HG03066 (cell line): ENCODE measurements around the gene SH3GL2.

ENCODE experiments used
- ATAC-seq: cut with Tn5 transposase; IDR thresholded peaks from one replicate; pipeline ENCODE4 v1.9.1; 2021; ENCODE audit warnings: low read depth; ENCODE audit not compliant: unreplicated experiment

Gene SH3GL2

DNA sequence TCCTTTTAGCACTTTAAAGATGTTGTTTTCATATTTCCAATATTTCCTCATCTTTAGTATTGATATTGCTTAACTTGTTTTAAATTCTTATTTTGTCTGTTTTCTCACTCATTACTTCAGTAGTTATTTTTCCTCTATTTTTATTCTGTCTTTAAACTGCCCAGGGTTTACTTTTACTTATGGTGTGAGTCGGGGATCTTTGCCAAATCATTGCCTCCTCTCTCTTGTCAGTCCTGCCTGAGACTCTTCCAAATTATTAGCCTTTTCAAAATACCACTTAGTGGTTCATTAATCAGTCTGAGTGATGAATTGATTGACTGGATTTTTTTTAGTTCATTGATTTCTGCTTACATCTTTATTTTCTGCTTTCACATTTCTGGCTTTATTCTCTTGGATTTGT lies 72.9 kb downstream of the SH3GL2 start:
- ATAC-seq = no peak

GRCh38 chr9:17653947-17654465 lies 75.1 kb downstream of the SH3GL2 start:
- ATAC-seq = no peak

GRCh38 chr9:17656889-17657288 lies 78.0 kb downstream of the SH3GL2 start:
- ATAC-seq = no peak

- no peak for ATAC-seq
Measured at GRCh38 chr9:17658237-17658636, 79.4 kb downstream of the SH3GL2 start.

DNA sequence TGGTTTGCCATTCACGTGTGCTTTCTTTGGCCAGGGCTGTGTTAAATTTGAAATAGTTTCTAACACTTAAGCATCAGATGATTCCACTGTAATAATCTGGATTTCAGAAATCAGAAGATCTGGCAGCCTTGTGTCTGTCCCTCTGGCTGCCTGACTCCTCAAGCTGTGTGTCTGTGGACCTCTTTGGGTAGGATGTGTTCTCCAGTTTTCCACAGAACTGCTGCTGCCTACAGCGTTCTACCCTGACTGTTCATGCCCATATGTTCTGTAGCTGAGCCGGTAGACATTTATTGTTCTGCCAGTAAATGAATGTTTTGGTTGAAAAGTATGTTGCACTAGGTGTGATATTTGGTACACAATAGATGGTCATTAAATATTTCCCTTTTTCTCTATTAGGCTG lies 81.3 kb downstream of the SH3GL2 start:
- ATAC-seq = no peak

DNA sequence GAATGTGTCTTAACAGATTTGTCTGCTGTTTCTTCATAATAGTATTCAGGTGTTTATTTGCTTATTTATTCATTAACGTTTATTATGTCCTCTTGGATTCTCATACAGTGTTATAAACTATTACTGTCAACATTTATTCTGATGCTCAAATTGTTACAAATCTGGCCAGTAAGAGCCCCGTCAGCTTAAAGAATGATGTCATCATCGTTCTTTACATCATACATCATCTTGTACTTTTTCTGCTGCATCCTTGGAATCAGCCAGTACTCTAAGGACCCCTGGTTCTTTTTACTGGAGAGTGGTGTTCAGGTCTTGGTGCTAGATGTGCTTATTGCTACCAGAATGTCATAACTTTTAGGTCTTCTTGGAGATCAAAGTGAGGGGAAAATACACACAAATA lies 86.6 kb downstream of the SH3GL2 start:
- no peak for ATAC-seq

DNA sequence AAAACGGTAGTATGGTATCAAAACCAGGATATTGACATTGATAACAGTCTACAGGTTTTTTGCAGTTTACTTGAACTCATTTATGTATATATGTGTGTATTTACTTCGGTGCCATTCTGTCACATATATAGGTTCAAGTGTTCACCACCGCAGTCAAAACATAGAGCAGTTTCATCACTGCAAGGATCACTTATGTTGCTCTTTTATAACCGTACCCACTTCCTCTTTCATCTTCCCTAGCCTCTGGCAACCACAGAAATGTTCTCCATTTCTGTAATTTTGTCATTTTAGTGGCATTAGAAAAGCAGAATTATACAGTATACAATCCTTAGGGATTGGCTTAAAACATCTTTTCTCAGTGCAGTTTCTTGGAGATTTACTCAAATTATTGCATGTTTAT lies 90.3 kb downstream of the SH3GL2 start:
- no peak for ATAC-seq

- ATAC-seq = no peak
Measured at GRCh38 chr9:17682684-17683083, 103.8 kb downstream of the SH3GL2 start.

DNA sequence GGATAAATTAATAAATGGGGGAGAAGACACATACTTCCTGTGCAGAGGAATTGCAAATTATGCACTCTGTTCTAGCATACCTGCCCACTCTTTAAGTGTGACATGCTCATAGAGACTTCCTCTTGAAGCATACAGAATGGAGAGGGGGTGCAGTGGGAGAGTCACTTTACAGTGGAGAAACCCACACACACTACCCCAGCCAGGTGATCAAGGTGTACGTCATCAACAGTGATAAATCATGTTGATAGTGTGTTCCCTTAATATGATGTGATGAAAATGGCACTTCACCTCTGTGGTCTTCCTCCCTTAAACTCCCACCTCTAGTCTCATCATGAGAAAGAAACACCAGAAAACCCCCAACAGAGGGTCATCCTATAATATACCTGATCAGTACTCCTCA lies 110.0 kb downstream of the SH3GL2 start:
- no peak for ATAC-seq

GRCh38 chr9:17694336-17694735 lies 115.5 kb downstream of the SH3GL2 start:
- no peak for ATAC-seq

GRCh38 chr9:17695482-17695881 lies 116.6 kb downstream of the SH3GL2 start:
- no peak for ATAC-seq

- ATAC-seq = no peak
Measured at GRCh38 chr9:17699615-17700330, 120.9 kb downstream of the SH3GL2 start.

DNA sequence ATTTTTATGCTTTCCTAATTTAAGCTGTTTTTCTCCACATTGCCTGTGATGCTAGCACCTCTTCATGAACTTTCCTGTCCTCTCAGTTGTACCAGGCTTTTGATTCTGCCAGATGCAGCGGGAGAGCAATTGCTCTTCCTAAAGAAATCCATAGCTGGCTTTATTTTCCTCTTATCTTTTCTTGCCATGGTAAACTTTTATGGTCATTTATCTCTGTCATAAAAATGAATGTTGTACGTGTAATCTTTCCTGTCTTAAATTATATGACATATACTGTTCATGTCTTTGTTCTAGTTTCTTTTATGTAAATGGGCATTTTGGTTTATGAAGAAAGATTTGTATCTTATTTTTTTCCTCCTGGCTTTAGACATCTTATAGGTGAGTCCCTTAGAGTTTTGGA lies 127.5 kb downstream of the SH3GL2 start:
- no peak for ATAC-seq

- no peak for ATAC-seq
Measured at GRCh38 chr9:17719053-17719452, 140.2 kb downstream of the SH3GL2 start.

GRCh38 chr9:17721954-17722353 lies 143.1 kb downstream of the SH3GL2 start:
- no peak for ATAC-seq

DNA sequence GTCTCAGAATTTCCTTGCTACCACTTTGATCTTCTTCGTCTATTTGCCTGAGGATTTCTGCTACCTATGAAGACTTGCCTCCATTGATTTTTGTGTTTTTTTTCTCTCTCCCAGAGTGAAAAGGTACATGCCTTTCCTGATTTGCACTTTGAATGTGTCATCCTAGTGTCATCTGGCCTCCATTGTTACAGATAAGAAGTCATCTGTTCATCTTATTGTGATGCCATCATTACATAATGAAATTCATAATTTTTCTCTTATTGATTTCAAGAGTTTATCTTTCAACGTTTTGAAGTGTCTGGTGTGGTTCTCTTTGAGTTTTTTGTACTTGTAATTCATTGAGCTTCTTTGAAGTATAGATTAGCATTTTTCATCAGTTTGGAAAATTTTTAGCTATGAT lies 144.8 kb downstream of the SH3GL2 start:
- no peak for ATAC-seq

DNA sequence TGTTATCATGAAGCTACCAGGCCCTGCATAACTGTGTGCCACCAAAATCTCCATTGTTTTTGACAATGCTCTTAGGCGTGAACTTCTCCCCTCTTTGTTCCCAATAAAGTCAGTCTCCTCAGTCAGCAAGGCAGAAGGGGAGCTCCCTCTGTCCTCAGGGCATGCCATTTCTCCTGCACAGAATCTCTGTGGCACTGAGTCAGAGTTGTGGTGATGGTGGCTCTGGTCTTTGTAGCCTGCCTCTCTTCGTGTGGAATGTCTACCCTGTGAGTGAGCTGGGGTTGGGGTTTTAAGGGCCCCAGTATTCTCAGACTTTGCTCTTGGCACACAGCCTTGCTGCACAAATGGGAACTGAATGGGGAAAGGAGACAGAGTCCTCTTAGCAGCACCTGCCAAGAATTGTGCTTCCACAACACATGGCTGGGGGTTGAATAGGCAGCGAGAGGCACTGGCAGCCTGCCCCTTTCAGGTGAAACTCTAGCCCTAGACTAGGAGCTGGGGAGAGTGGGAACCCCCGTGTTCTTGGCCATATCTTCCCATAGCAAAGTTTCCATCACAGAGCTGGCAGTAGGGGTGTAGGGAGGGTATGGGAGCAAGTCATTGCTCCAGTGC lies 146.6 kb downstream of the SH3GL2 start:
- ATAC-seq = no peak

GRCh38 chr9:17726298-17726697 lies 147.4 kb downstream of the SH3GL2 start:
- ATAC-seq = no peak

DNA sequence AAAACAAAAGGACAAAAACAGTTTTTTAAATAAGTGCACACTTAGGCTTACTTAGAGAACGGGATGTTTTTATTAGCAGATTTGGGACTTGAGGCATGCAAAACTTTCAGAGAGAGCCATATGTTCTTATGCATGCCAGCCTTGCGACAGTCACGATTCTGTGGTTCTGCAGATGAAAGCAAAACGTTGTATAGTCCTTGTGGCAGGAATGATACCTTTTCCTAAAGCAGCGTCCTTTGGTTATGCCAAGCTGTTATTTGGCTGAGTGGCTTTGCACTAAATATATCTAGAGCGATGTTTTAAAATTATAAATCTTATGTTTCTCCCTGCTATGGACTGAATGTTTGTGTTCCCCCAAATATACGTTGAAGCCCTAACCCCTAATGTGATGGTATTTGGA lies 152.0 kb downstream of the SH3GL2 start:
- ATAC-seq = no peak

GRCh38 chr9:17731308-17731707 lies 152.4 kb downstream of the SH3GL2 start:
- no peak for ATAC-seq

DNA sequence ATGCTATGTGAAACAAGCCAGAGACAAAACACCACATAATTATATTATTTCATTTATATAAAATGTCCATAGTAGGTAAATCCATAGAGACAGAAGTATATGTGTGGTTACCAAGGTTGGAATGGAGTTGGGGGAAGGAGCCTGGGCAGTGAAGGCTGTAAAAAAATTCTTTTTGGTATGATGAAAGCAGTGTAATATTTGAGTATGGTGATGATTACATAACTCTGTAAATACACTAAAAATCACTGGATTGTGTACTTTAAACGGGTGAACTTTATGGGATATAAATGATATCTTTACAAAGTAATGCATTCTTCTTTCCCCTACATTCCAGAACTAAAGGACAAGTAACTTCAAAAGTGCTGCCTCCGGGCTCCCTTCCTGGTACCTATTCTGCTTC lies 155.8 kb downstream of the SH3GL2 start:
- no peak for ATAC-seq

GRCh38 chr9:17735859-17736258 lies 157.0 kb downstream of the SH3GL2 start:
- ATAC-seq = no peak
